Esophagus squamous epithelium (tissue), 4 donors: ENCODE data around the gene TLCD2.

Experiments used
- POLR2A ChIP-seq, 4 donors: fragments of 450-650 bp; IDR thresholded peaks; one replicate each; pipeline ENCODE4 v1.6.1; 2017; ENCODE audit warnings: antibody characterized with exemption in 4 of 4, mild to moderate bottlenecking in 4 of 4, moderate library complexity in 3 of 4
- TF ChIP-seq, protein P1 (sequence below), 6 experiments: fragments of 450-650 bp in 4 of 6; fragments of 200-600 bp in 2 of 6; sonication (generic) in 2 of 6; IDR thresholded peaks; one replicate each; pipeline ENCODE4 v1.5.1; 2016 to 2019; ENCODE audit warnings: antibody characterized with exemption in 6 of 6, mild to moderate bottlenecking in 4 of 6, moderate library complexity in 4 of 6

DNA sequence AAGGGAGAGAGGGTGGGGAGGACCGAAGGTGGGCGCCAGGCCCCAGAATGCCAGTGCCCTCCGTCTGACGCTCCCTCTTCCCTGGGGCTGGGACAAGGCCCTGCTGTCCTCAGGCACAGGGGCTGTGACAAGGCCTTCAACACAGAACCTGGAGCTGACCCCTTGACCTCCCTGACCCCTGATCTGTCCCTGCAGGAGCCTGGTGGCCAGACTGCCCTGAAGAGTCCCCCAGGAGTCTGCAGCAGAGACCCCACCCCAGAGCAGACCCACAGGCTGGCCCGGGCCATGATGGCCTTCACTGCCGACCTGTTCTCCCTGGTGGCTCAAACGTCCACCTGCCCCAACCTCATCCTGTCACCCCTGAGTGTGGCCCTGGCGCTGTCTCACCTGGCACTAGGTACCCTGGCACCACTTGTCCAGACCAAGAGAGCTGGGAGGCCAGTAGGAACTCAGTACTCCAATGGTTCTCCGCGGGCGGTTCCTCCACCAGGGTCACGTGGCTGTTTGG lies 35.4 kb upstream of the TLCD2 start:
- TF ChIP-seq, protein P1, sequence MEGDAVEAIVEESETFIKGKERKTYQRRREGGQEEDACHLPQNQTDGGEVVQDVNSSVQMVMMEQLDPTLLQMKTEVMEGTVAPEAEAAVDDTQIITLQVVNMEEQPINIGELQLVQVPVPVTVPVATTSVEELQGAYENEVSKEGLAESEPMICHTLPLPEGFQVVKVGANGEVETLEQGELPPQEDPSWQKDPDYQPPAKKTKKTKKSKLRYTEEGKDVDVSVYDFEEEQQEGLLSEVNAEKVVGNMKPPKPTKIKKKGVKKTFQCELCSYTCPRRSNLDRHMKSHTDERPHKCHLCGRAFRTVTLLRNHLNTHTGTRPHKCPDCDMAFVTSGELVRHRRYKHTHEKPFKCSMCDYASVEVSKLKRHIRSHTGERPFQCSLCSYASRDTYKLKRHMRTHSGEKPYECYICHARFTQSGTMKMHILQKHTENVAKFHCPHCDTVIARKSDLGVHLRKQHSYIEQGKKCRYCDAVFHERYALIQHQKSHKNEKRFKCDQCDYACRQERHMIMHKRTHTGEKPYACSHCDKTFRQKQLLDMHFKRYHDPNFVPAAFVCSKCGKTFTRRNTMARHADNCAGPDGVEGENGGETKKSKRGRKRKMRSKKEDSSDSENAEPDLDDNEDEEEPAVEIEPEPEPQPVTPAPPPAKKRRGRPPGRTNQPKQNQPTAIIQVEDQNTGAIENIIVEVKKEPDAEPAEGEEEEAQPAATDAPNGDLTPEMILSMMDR (IDR thresholded peaks at IDR 0.05), result no peak
- TF ChIP-seq POLR2A (IDR thresholded peaks at IDR 0.05), result no peak
